IgD-negative memory B cell (primary cell): ENCODE results near the gene LEMD2. TPM values are rescaled to one million over a fixed set of nuclear protein-coding genes. Genes with fewer than 3 reads are reported as not detected.

ENCODE experiments used
- H3K27ac Mint-ChIP-seq, 3 donors: one replicate each; pipeline ENCODE4 v1.8.0; 2020 to 2022; ENCODE audit warnings: mild to moderate bottlenecking in 3 of 3, mixed read lengths in 3 of 3, moderate library complexity in 1 of 3
- H3K27me3 Mint-ChIP-seq: one replicate; pipeline ENCODE4 v1.8.0; 2021; ENCODE audit warnings: mixed read lengths
- H3K36me3 Mint-ChIP-seq: one replicate; pipeline ENCODE4 v1.8.0; 2020; ENCODE audit warnings: mild to moderate bottlenecking, mixed read lengths
- H3K4me1 Mint-ChIP-seq, 3 donors: one replicate each; pipeline ENCODE4 v1.8.0; 2020 to 2022; ENCODE audit warnings: mixed read lengths in 3 of 3, mild to moderate bottlenecking in 1 of 3
- H3K4me3 Mint-ChIP-seq, 4 donors: one replicate each; pipeline ENCODE4 v1.8.0; 2020 to 2022; ENCODE audit warnings: mild to moderate bottlenecking in 4 of 4, mixed read lengths in 4 of 4, moderate library complexity in 3 of 4
- H3K9me3 Mint-ChIP-seq, 3 donors: one replicate each; pipeline ENCODE4 v1.8.0; 2020 to 2021; ENCODE audit warnings: mixed read lengths in 3 of 3, mild to moderate bottlenecking in 1 of 3
- polyA plus RNA-seq: library from polyadenylated mRNA; unstranded; fragments of 300-500 nt; fragmentation: Illumina TruSeq; gene quantifications from one replicate; pipeline ENCODE4 v1.2.3, GENCODE V29; 2021

LEMD2 gene
- polyA plus RNA-seq, 1 donor from 2014 or later = 37.7 TPM

DNA sequence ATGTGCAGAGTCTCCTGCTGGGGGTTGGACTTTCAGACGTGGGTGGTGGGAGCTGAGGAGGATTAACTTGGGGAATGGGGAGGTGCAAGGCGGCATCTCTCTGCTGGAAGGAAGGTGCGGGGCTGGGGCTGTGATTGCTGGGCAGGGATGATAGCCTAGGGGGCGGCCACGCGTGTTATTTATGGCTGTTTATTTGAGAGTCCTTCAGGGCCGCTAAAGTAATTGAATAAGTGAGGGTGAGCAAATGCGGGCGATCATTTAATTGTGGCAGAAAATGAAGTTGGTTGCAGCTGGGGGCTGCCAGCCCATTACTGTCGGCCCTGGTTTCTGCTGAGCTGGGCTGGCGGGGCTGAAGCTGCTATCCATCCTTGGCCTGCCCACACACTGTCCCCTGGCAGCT, 34.7 kb downstream of the LEMD2 start:
- H3K27me3 Mint-ChIP-seq = peaks cover 8% of the 10 kb centered on the region
- no peak overlapping the region for H3K4me3 Mint-ChIP-seq
- no peaks in the 10 kb centered on the region for H3K9me3 Mint-ChIP-seq
- peaks cover 0 to 8% (median 5%) of the 10 kb centered on the region in 3 donors for H3K4me1 Mint-ChIP-seq
- H3K27ac Mint-ChIP-seq = no peak overlapping the region
- no peaks in the 10 kb centered on the region for H3K36me3 Mint-ChIP-seq

DNA sequence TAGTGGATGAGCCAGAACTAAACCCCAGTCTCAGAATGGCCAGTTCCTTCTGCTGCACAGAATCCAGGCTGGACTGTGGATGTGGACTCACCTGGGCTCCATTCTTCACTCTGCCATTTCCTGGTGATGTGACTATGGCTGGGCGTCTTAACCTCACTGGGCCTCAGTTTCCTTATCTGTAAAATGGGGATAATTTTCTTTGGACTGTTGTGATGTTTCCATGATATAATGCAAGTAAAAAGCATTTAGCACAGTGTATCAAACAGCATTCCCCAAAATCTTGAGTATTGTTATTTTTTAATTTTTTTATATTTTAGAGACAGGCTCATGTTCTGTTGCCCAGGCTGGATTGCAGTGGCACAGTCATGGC, 36.3 kb downstream of the LEMD2 start:
- no peak overlapping the region for H3K4me3 Mint-ChIP-seq
- no peaks in the 10 kb centered on the region for H3K36me3 Mint-ChIP-seq
- peaks cover 9% of the 10 kb centered on the region for H3K27me3 Mint-ChIP-seq
- H3K9me3 Mint-ChIP-seq = no peaks in the 10 kb centered on the region
- no peak overlapping the region for H3K27ac Mint-ChIP-seq
- peaks cover 0 to 8% (median 5%) of the 10 kb centered on the region in 3 donors for H3K4me1 Mint-ChIP-seq

DNA sequence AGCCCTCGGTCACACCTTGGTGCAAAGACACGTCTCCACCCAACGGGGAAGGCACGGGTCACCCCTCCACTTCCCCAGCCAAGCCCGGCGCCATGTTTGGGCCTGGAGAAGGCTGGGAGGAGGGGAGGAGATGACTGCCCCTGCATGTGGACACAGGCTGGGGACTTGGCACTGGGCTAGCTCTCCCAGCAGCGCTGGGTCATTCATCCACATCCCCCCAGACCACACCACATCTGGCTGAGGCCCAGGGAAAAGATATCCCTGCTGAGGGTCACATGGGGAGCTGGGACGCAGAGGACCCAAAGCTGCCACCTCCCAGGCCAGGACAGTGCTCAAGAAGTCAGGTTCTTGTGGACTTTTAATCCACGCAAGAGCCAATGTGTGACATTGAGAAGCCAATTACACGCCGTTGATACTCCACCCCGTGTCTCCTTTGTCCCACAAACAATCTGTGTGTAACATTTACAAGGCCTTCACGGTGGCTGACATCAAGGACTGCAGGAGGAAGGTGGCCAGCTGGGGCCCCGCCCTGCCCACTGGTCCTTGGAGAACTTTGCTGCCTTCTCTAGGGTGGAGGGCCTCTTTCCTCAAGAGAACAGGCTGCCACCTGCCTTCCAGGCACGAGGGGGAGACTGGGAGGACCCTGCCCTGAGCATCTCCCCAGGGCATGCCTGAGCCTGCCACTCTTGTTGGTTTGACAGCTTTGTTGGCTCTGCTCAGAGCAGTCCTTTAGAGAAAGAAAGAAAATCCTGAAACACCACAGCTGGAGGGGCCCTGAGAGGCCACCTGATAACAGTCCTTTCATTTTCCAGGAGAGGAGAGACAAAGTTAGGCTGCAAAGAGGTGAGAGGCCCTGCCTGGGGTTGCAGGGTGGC, 36.9 kb downstream of the LEMD2 start:
- H3K4me1 Mint-ChIP-seq = peaks cover 0 to 8% (median 4%) of the 10 kb centered on the region in 3 donors
- no peak overlapping the region for H3K4me3 Mint-ChIP-seq
- H3K27ac Mint-ChIP-seq = no peak overlapping the region
- peaks cover 11% of the 10 kb centered on the region for H3K27me3 Mint-ChIP-seq
- H3K36me3 Mint-ChIP-seq = no peaks in the 10 kb centered on the region
- H3K9me3 Mint-ChIP-seq = no peaks in the 10 kb centered on the region

DNA sequence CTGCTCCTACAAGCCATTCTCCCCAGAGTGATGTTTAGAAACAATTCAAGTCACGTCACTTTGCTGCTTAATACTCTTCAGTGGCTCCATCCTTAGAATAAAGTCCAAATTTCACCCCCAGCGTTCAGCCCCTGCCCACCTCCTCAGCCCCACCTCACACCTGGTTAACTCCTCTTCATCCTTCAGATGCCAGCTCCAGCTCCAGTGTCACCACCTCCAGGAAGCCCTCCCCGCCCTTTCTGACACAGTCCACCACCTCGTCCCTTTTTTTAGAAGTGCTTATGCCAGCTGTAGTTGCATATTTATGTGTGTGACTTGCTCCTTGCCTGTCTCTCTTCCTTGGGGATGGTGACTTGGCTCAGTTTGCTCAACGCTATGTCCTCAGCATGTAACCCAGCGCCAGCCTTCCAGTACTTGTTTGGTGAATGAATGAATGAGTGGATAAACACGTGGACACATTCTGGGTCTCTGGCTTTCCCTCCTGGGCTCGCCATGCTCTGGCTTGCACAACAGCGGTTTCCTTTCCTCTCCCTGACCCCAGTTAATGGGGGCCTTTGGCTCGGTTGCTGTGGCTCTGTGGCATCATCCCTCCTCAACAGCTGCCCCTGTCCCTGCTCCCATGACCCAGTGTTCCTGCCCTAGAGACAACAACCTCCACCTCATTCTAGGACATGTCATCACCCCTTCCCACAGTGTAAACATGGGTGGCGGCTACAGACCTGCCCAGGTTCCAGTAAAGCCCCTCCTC, 38.5 kb downstream of the LEMD2 start:
- Mint-ChIP-seq H3K4me1 (peaks cover 0 to 4% (median 0%) of the 10 kb centered on the region in 3 donors), H3K4me3 (no peak overlapping the region), H3K27ac (no peak overlapping the region), H3K36me3 (no peaks in the 10 kb centered on the region), H3K9me3 (no peaks in the 10 kb centered on the region), H3K27me3 (peaks cover 11% of the 10 kb centered on the region)

DNA sequence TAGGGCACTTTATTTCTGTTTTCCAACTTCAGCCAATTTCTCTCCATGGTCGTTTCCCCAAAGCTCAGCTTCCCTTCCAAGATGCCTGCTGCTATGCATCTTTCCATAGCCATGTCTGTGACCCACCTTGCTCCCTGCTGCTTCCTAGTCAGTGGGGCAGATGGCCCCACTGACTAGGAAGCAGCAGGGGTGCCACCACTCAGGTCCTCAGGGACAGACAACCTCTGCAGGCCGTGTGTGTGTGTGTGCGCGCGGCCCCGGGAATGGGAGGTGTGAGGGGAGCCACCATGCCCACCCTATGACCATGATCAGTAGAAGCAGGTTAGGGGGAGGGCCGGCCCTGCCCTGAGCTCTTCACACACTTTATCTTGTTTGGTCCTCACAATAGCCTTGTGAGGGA, 39.5 kb downstream of the LEMD2 start:
- peaks cover 0 to 2% (median under 1%) of the 10 kb centered on the region in 3 donors for H3K4me1 Mint-ChIP-seq
- H3K27me3 Mint-ChIP-seq = peaks cover 7% of the 10 kb centered on the region

DNA sequence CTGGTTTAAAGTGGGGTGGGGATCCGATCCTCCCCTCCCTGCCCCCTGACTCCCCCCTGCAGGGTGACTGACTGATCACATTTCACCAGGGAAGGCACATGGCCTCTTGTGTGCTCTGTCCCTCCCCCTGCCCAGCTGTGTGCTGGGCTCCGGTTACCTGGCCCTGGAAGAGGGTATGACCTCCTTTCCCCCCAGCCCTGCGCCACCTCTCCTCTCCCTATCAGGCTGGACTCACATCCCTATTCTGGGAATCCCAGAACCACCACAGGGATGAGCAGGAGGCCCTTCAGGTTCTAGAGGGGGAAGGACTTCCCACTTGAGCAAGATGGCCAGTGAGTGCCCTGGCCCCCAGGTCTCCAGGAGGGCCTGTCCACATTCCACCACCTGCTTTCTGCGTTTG, 40.1 kb downstream of the LEMD2 start:
- no peak overlapping the region for H3K4me3 Mint-ChIP-seq
- no peaks in the 10 kb centered on the region for H3K36me3 Mint-ChIP-seq
- H3K4me1 Mint-ChIP-seq = peaks cover 0 to 4% (median 3%) of the 10 kb centered on the region in 3 donors
- H3K27ac Mint-ChIP-seq = no peak overlapping the region
- no peaks in the 10 kb centered on the region for H3K9me3 Mint-ChIP-seq
- peaks cover 8% of the 10 kb centered on the region for H3K27me3 Mint-ChIP-seq

More for the DNA sequence above, 39.5 kb downstream of the LEMD2 start:
- no peaks in the 10 kb centered on the region for H3K9me3 Mint-ChIP-seq
- no peak overlapping the region for H3K27ac Mint-ChIP-seq
- H3K4me3 Mint-ChIP-seq = no peak overlapping the region
- no peaks in the 10 kb centered on the region for H3K36me3 Mint-ChIP-seq

DNA sequence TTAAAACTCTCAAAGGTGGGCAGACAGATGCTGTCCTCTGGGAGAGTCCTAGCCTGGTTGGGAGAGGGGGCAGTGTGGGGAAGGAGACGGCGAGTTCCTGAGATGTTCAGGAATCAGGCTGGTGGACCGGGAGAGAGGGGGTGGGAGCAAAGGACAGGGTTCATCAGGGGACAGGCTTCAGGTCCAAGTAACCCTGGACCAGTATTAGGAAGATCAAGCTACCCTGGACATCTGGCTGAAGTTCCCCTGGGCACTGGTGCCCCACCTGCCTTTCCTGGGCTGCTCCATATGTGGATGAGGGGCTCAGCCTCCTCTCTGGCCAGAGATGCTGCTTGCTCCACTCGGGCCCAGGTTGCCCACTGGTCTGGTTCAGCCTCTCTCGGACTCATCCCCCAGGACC, 41.1 kb downstream of the LEMD2 start:
- Mint-ChIP-seq H3K27ac (no peak overlapping the region), H3K9me3 (no peaks in the 10 kb centered on the region), H3K36me3 (no peaks in the 10 kb centered on the region), H3K27me3 (peaks cover 8% of the 10 kb centered on the region), H3K4me3 (no peak overlapping the region), H3K4me1 (peaks cover 0 to 5% (median 3%) of the 10 kb centered on the region in 3 donors)

DNA sequence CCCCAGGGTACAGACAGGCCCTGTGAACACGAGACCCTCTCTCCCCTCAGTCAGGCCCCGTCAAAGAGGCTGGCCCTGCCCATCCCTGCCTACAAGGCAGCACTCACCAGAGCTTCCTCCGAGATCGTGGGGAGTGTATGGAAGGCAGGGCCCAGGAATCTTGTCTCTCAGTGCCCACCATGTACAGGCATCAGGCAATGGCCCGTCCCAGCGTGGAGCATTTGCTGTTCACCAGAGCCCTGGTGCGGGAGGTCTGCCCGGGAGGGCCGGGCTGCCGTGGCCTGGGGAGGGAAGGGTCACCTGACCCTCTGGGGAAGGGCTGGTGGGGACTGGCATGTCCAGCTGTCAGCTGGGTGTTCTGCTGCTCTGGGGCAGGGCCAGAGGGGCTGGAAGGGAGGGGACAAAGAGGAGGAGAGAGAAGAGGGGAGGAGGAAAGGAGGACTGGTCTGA, 42.3 kb downstream of the LEMD2 start, which contains the start of gene IP6K3:
IP6K3 (minus strand) TSS at position 255 of the 450 bp plus-strand sequence. CDS start 11,429 bp downstream, outside the sequence.
- no peaks in the 10 kb centered on the region for H3K9me3 Mint-ChIP-seq
- no peak within 1 kb of the TSS for H3K27ac Mint-ChIP-seq
- peaks cover 16% of the 10 kb centered on the region for H3K27me3 Mint-ChIP-seq
- peaks cover 0 to 5% (median 3%) of the 10 kb centered on the region in 3 donors for H3K4me1 Mint-ChIP-seq
- no peaks in the 10 kb centered on the region for H3K36me3 Mint-ChIP-seq
- no peak within 1 kb of the TSS for H3K4me3 Mint-ChIP-seq

DNA sequence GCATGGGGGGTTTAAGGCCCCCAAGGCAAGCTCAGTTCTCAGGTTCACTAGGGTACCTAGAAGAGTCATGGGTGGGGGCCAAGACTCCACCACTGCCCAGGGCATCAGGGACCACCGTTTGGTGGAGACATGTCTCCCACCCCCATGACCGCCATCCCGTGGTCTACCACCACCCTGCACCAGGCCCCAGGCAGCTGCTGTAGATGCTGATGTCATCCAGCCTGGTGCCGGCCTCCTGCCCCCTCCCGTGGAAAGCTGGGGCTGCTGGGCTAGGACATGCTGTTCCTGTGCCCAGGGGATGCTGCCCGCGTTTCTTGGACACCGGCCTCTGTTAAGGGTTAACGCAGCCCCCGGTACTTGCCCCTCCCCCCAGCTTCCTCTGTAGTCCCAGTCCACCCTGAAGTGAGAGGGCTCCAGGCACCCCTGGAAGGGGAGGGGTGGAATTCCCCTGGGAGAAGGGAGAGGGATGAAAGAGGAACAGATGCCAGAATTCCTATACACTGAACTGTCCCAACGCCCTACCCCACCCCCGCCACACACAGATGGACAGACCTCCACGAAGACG, 42.8 kb downstream of the LEMD2 start:
- H3K27me3 Mint-ChIP-seq = peaks cover 16% of the 10 kb centered on the region
- no peaks in the 10 kb centered on the region for H3K9me3 Mint-ChIP-seq
- no peak overlapping the region for H3K4me3 Mint-ChIP-seq
- H3K36me3 Mint-ChIP-seq = no peaks in the 10 kb centered on the region
- peaks cover 0 to 5% (median 3%) of the 10 kb centered on the region in 3 donors for H3K4me1 Mint-ChIP-seq
- no peak overlapping the region for H3K27ac Mint-ChIP-seq

DNA sequence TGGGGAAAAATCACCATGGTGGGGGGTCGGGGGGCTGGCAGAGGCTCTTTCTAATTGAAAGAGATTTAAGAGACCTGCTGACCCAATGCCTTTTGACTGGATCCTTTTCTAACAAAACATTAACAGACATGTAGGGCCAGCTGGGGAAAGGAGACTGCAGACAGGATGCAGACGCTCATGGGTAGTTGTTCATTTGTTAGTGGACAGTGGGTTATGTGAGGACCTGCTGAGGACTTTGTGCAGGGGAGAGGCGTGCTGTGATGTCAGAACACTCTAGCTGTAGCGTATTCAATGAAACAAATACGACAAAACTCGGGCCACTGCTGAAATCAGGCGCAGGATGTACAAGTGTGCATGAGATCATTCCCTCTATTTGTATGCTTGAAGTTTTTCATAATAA, 43.4 kb downstream of the LEMD2 start:
- H3K4me1 Mint-ChIP-seq = peaks cover 0 to 5% (median 3%) of the 10 kb centered on the region in 3 donors
- H3K27ac Mint-ChIP-seq = no peak overlapping the region
- no peaks in the 10 kb centered on the region for H3K9me3 Mint-ChIP-seq
- H3K27me3 Mint-ChIP-seq = peaks cover 16% of the 10 kb centered on the region
- H3K4me3 Mint-ChIP-seq = no peak overlapping the region
- no peaks in the 10 kb centered on the region for H3K36me3 Mint-ChIP-seq

DNA sequence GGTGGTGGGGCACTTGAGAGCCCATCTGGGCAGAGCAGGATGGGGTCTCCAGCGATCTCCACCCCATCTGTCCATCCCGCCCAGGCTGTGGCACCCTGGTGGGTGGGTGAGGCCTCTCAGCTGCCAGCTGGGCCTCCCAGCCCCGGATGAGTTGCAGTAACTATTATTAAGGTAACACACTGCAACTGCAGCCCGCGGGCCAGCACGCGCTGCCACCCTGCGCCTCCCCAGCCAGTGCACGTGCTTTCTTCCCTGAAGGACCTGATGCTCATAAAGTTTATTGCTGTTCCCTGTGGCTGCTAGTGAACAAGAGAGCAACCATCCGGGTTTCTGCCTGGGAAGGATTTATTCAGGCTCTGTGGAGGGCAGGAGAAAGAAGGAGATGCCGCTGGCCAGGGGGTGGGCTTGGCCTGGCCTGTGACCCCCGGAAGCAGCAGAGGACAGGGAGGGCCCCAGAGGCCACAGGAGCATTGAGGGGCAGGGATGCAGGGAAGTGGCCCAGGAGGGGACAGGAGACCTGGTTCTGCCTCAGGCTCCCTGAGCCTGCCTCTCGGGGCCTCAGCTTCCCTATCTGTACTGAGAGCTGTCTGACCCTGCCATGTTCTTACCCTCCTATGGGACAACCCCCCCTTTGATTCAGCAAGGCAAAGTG, 43.9 kb downstream of the LEMD2 start:
- Mint-ChIP-seq H3K36me3 (no peaks in the 10 kb centered on the region), H3K4me1 (peaks cover 0 to 5% (median 3%) of the 10 kb centered on the region in 3 donors), H3K27ac (no peak overlapping the region), H3K9me3 (no peaks in the 10 kb centered on the region), H3K4me3 (no peak overlapping the region), H3K27me3 (peaks cover 16% of the 10 kb centered on the region)

DNA sequence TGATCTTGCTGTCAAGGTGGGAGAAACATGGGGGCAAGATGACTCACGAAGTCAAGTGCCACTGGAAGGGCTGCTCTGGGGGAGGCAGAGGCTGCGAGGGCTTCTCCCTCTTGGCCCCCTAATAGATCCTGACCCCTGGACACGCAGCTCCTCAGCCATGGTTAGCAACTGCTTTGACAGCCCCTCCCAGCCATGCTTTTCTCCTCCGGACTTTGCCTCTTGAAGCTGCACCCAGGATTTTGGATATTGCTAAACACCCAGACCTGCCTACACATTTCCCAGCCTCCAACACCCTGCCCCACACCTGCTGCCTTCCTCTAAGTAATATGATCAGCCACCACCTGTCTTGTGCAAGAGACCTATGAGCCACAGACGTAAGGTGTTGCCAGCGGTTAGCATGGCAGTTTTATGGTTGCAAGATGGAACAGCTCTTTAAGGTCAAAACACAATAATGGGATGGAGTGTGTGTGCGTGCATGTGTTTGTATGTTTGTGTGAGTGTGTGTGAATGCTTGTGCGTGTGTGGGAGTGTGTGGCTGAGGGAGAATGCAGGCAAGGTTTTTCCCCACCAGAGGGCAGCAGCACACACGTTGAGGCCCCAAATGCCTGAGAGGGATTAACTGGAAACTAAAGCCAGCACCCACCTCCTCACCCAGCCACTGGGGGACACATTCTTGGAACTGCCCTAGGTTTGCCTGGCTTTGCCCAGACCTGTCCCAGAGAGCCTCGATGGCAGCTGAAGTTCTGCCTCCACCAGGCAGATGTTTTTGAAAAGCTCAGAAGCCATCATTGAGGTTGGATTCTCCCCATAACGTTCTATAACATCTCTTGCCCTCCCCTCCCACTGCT, 44.7 kb downstream of the LEMD2 start:
- no peak overlapping the region for H3K4me3 Mint-ChIP-seq
- H3K9me3 Mint-ChIP-seq = no peaks in the 10 kb centered on the region
- H3K4me1 Mint-ChIP-seq = peaks cover 0 to 5% (median 3%) of the 10 kb centered on the region in 3 donors

DNA sequence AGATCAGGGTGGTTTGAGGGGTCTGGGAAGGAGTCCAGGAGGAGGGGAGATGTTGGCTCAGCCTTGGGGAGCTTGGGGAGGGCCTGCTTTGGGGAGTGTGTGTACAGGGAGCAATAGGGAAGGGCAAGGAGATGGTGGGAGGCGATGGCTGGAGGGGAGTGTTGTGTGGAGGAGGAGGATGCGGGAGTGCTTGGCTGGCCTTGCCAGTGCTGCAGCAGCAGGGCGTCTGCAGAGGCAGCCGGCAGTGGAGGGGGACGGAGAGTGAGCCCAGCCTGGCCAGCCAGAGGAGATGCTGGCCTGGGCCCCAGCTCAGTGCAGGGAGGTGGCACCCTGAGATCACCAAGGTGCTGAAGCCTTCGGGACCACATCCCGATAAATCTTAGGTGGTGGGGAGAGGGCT, 46.1 kb downstream of the LEMD2 start:
- H3K4me3 Mint-ChIP-seq = no peak overlapping the region
- H3K4me1 Mint-ChIP-seq = peaks cover 0 to 5% (median 3%) of the 10 kb centered on the region in 3 donors
- no peaks in the 10 kb centered on the region for H3K9me3 Mint-ChIP-seq
- peaks cover 13% of the 10 kb centered on the region for H3K27me3 Mint-ChIP-seq
- H3K27ac Mint-ChIP-seq = no peak overlapping the region
- no peaks in the 10 kb centered on the region for H3K36me3 Mint-ChIP-seq

More for the DNA sequence above, 44.7 kb downstream of the LEMD2 start:
- Mint-ChIP-seq H3K36me3 (no peaks in the 10 kb centered on the region), H3K27me3 (peaks cover 15% of the 10 kb centered on the region), H3K27ac (no peak overlapping the region)

DNA sequence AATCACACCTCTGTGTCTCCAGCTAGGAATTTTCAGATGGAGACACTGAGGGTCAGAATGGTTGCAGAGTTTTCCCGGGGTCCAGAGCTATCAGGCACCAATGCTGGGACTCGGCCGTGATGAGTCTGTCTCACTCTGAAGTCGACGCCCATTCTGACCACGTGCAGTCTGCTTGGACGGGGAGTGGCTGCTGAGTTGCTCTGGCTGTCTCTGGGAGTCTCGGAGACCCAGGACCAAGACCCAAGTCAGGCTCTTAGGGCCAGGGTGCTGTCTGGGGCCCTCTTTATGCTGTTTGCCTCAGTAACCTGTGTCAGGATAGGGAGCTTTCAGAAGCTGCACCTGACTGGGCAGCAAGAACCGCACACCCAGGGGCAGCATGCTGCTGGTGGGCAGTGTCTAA, 46.8 kb downstream of the LEMD2 start:
- H3K4me1 Mint-ChIP-seq = peaks cover 0 to 5% (median 3%) of the 10 kb centered on the region in 3 donors
- H3K36me3 Mint-ChIP-seq = no peaks in the 10 kb centered on the region
- no peaks in the 10 kb centered on the region for H3K9me3 Mint-ChIP-seq
- H3K4me3 Mint-ChIP-seq = peak overlapping the region in 1 of 4 donors; percentile 49
- no peak overlapping the region for H3K27ac Mint-ChIP-seq
- peaks cover 10% of the 10 kb centered on the region for H3K27me3 Mint-ChIP-seq
